DOHH2 (cell line): ENCODE results near the gene OPN4.

ENCODE experiments used
- H3F3A ChIP-seq: fragments of 200-600 bp; sonication (generic), shearing (Covaris generic); 2 replicates; pipeline ENCODE4 v1.6.0; 2016; ENCODE audit warnings: antibody characterized with exemption, mild to moderate bottlenecking; ENCODE audit not compliant: control insufficient read depth, insufficient read depth
- H3K27ac ChIP-seq: fragments of 200-600 bp; sonication (generic); 2 replicates; pipeline ENCODE4 v1.5.1; 2014; ENCODE audit warnings: low read depth, mild to moderate bottlenecking, low read length, moderate library complexity
- H3K27me3 ChIP-seq: fragments of 200-600 bp; sonication (generic); 2 replicates; pipeline ENCODE4 v1.6.1; 2014; ENCODE audit warnings: mild to moderate bottlenecking, low read length, mixed read lengths; ENCODE audit not compliant: control insufficient read depth
- H3K36me3 ChIP-seq: fragments of 200-600 bp; sonication (generic); 2 replicates; pipeline ENCODE4 v1.6.1; 2014; ENCODE audit warnings: mild to moderate bottlenecking, low read length, moderate library complexity, mixed read lengths; ENCODE audit not compliant: control insufficient read depth
- H3K4me1 ChIP-seq: fragments of 200-600 bp; sonication (generic); 2 replicates; pipeline ENCODE4 v1.6.1; 2014; ENCODE audit warnings: mild to moderate bottlenecking, low read length, mixed read lengths; ENCODE audit not compliant: control insufficient read depth
- H3K4me2 ChIP-seq: fragments of 200-600 bp; sonication (generic); 2 replicates; pipeline ENCODE4 v1.6.0; 2014; ENCODE audit warnings: mild to moderate bottlenecking, low read length, moderate library complexity
- H3K4me3 ChIP-seq: fragments of 200-600 bp; sonication (generic); 2 replicates; pipeline ENCODE4 v1.5.1; 2014; ENCODE audit warnings: mild to moderate bottlenecking, low read length, mixed read lengths
- H3K79me2 ChIP-seq: fragments of 200-600 bp; sonication (generic); 2 replicates; pipeline ENCODE4 v1.6.1; 2014; ENCODE audit warnings: mild to moderate bottlenecking, low read length, mixed read lengths; ENCODE audit not compliant: control insufficient read depth
- H3K9me2 ChIP-seq: fragments of 200-600 bp; sonication (generic); replicated peaks from 2 replicates; pipeline ENCODE4 v1.6.1; 2014; ENCODE audit warnings: mild to moderate bottlenecking, low read length, mixed read lengths; ENCODE audit not compliant: control insufficient read depth
- H3K9me3 ChIP-seq: fragments of 200-600 bp; sonication (generic); 2 replicates; pipeline ENCODE4 v1.6.1; 2014; ENCODE audit warnings: antibody characterized with exemption, low read length, mixed read lengths; ENCODE audit not compliant: control insufficient read depth, insufficient read depth
- H4K20me1 ChIP-seq: fragments of 200-600 bp; sonication (generic); 2 replicates; pipeline ENCODE4 v1.6.0; 2014; ENCODE audit warnings: low read depth, mild to moderate bottlenecking, antibody characterized with exemption, low read length, moderate library complexity; ENCODE audit not compliant: control insufficient read depth, insufficient read depth
- CTCF ChIP-seq: fragments of 200-600 bp; sonication (generic); IDR thresholded peaks from one replicate; pipeline ENCODE4 v1.5.1; 2014; ENCODE audit warnings: antibody characterized with exemption, mild to moderate bottlenecking, low read depth, low read length; ENCODE audit not compliant: poor library complexity, severe bottlenecking
- EZH2phosphoT487 ChIP-seq: fragments of 200-600 bp; sonication (generic); IDR thresholded peaks from 2 replicates; pipeline ENCODE4 v1.6.1; 2017; ENCODE audit warnings: borderline replicate concordance, mild to moderate bottlenecking, antibody characterized with exemption, low read length, moderate library complexity, mixed read lengths

The OPN4 gene

DNA sequence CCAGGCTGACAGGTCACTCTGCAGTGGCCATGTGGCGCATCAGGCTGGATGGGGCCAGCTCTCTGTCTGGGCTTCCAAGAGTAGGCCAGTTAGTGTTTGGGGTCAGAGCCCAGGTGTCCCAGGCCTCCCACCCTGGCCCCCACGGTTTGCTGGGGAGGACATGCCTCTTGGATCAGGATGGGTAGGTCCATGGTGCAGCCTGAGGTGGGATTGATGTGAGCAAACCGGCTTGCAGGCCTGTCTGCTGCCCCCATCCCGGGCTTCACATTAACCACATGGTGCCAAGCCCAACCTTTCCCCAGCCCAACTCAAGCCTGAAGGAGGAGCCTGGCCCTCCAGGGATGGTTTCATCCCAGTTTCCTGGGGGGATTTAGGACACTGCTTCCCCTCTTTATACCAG is 53.2 kb downstream of the OPN4 start:
- Histone ChIP-seq H3K79me2 (no peaks in the 10 kb centered on the region), H3K9me3 (no peaks in the 10 kb centered on the region), H3K27ac (no peak overlapping the region), H3K9me2 (no peaks in the 10 kb centered on the region), H4K20me1 (no peaks in the 10 kb centered on the region), H3K36me3 (no peaks in the 10 kb centered on the region), H3K4me2 (no peak overlapping the region), H3K27me3 (peaks cover 3% of the 10 kb centered on the region; the same call in 1 of the 2 replicates), H3K4me1 (peaks cover 13% of the 10 kb centered on the region), H3K4me3 (no peak overlapping the region), H3F3A (no peaks in the 10 kb centered on the region)
- no peak for TF ChIP-seq EZH2phosphoT487
- no peak for TF ChIP-seq CTCF

DNA sequence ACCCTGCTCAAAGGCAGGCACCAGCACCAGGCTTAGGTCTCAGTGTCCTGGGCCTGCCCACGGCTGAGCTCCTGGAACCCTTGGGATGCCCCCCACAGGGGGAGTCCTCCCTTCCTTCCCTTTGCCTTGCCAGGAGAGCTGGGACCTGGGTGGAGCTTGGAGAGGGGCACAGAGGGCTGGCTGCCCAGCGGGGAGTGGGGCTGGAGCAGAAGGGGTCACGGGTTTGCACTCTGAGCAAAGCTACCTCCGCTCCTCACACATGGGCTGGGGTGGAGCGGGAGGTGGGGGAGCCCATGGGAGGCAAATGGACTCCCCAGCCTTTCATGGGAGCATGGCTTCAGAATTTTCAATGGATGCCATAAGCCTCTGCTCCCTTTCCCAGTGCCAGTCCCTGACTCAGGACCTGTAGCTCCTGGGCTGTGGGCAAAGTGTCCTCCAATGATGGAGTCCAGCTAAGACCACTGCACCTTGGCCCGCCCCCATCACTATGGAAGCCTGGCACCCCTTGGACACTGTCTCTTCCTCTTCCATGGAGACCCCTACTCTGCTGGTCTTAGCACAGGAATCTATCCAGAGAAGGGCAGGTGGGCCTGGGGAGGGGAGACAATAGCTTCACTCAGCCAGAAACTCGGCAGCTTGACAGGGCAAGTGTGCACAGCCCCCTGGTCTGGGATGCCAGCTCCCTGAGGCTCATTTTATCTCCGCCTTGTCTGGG is 53.9 kb downstream of the OPN4 start:
- H3K4me3 ChIP-seq, result no peak overlapping the region
- H3K4me2 ChIP-seq, result no peak overlapping the region
- no peaks in the 10 kb centered on the region for H3F3A ChIP-seq
- H3K36me3 ChIP-seq, result no peaks in the 10 kb centered on the region
- H3K9me2 ChIP-seq, result no peaks in the 10 kb centered on the region
- H3K27me3 ChIP-seq, result peaks cover 3% of the 10 kb centered on the region; the same call in 1 of the 2 replicates
- peaks cover 13% of the 10 kb centered on the region for H3K4me1 ChIP-seq
- H3K9me3 ChIP-seq, result no peaks in the 10 kb centered on the region
- H4K20me1 ChIP-seq, result no peaks in the 10 kb centered on the region
- no peaks in the 10 kb centered on the region for H3K79me2 ChIP-seq
- TF ChIP-seq CTCF (no peak), EZH2phosphoT487 (no peak)
- no peak overlapping the region for H3K27ac ChIP-seq

GRCh38 chr10:86708783-86709380 is 54.5 kb downstream of the OPN4 start:
- Histone ChIP-seq H3K27ac (no peak overlapping the region), H3K9me2 (no peaks in the 10 kb centered on the region), H3K4me1 (peaks cover 13% of the 10 kb centered on the region), H3K79me2 (no peaks in the 10 kb centered on the region), H3K4me2 (no peak overlapping the region), H3K9me3 (no peaks in the 10 kb centered on the region), H3F3A (no peaks in the 10 kb centered on the region), H3K27me3 (peaks cover 5% of the 10 kb centered on the region; the same call in 1 of the 2 replicates), H3K36me3 (no peaks in the 10 kb centered on the region), H4K20me1 (no peaks in the 10 kb centered on the region), H3K4me3 (no peak overlapping the region)
- TF ChIP-seq EZH2phosphoT487, result no peak
